Measurements from ENCODE around the gene GLB1L.

The GLB1L gene

GRCh38 chr2:219253753-219254589 lies 8.7 kb upstream of the GLB1L start, which contains the start of gene TUBA4A:
TUBA4A (minus strand) TSS chr2:219253918; CDS start chr2:219253858, 60 bp downstream.
- peaks cover 7 to 15% of the 10 kb centered on the region in 2 donors for H3K36me3 ChIP-seq (ENCODE audit: control insufficient read depth in 1 of 2, insufficient read depth in 2 of 2, low read length in 2 of 2)
- peak within 1 kb of the TSS; percentile 70 for H3K27ac ChIP-seq (ENCODE audit: low read depth, low read length)

GRCh38 chr2:219252900-219253752 lies 7.9 kb upstream of the GLB1L start, which contains the start of gene TUBA4B:
TUBA4B (plus strand) TSS chr2:219253243; CDS start chr2:219253408, 165 bp downstream.
- Histone ChIP-seq H3K27ac (ENCODE audit: low read depth, low read length) (peak within 1 kb of the TSS; percentile 70), H3K4me1 (ENCODE audit: control insufficient read depth in 1 of 2, insufficient read depth in 2 of 2, low read length in 2 of 2) (peaks cover 47 to 57% of the 10 kb centered on the region in 2 donors)

More at GRCh38 chr2:219253753-219254589, 8.7 kb upstream of the GLB1L start, which contains the start of gene TUBA4A:
- Histone ChIP-seq H3K9me3 (ENCODE audit: control insufficient read depth in 1 of 2, low read length in 2 of 2) (no peaks in the 10 kb centered on the region), H3K27me3 (ENCODE audit: control insufficient read depth in 1 of 2, insufficient read depth in 2 of 2, low read length in 2 of 2) (peaks cover 0 to 3% of the 10 kb centered on the region in 2 donors), H3K4me3 (ENCODE audit: low read depth in 1 of 2, low read length in 2 of 2) (peak within 1 kb of the TSS; percentile 82 to 87), H3K9ac (ENCODE audit: low read depth in 1 of 2, low read length in 2 of 2) (peak within 1 kb of the TSS; percentile 74 to 89), H3K4me1 (ENCODE audit: control insufficient read depth in 1 of 2, insufficient read depth in 2 of 2, low read length in 2 of 2) (peaks cover 38 to 48% of the 10 kb centered on the region in 2 donors)

GRCh38 chr2:219252570-219252899 lies 7.3 kb upstream of the GLB1L start:
- Histone ChIP-seq H3K27me3 (ENCODE audit: control insufficient read depth in 1 of 2, insufficient read depth in 2 of 2, low read length in 2 of 2) (peaks cover 0 to 3% of the 10 kb centered on the region in 2 donors), H3K4me1 (ENCODE audit: control insufficient read depth in 1 of 2, insufficient read depth in 2 of 2, low read length in 2 of 2) (peaks cover 53 to 62% of the 10 kb centered on the region in 2 donors), H3K9ac (ENCODE audit: low read depth in 1 of 2, low read length in 2 of 2) (peak overlapping the region; percentile 74 to 89), H3K9me3 (ENCODE audit: control insufficient read depth in 1 of 2, low read length in 2 of 2) (no peaks in the 10 kb centered on the region), H3K27ac (ENCODE audit: low read depth, low read length) (peak overlapping the region; percentile 70), H3K4me3 (ENCODE audit: low read depth in 1 of 2, low read length in 2 of 2) (peak overlapping the region; percentile 82 to 87), H3K36me3 (ENCODE audit: control insufficient read depth in 1 of 2, insufficient read depth in 2 of 2, low read length in 2 of 2) (peaks cover 10 to 23% of the 10 kb centered on the region in 2 donors)

More at GRCh38 chr2:219252900-219253752, 7.9 kb upstream of the GLB1L start, which contains the start of gene TUBA4B:
- peak within 1 kb of the TSS; percentile 82 to 87 for H3K4me3 ChIP-seq (ENCODE audit: low read depth in 1 of 2, low read length in 2 of 2)
- peak within 1 kb of the TSS; percentile 74 to 89 for H3K9ac ChIP-seq (ENCODE audit: low read depth in 1 of 2, low read length in 2 of 2)
- H3K36me3 ChIP-seq (ENCODE audit: control insufficient read depth in 1 of 2, insufficient read depth in 2 of 2, low read length in 2 of 2), result peaks cover 7 to 17% of the 10 kb centered on the region in 2 donors
- H3K27me3 ChIP-seq (ENCODE audit: control insufficient read depth in 1 of 2, insufficient read depth in 2 of 2, low read length in 2 of 2), result peaks cover 0 to 3% of the 10 kb centered on the region in 2 donors
- no peaks in the 10 kb centered on the region for H3K9me3 ChIP-seq (ENCODE audit: control insufficient read depth in 1 of 2, low read length in 2 of 2)

GRCh38 chr2:219252084-219252483 lies 6.8 kb upstream of the GLB1L start:
- Histone ChIP-seq H3K36me3 (ENCODE audit: control insufficient read depth in 1 of 2, insufficient read depth in 2 of 2, low read length in 2 of 2) (peaks cover 14 to 27% of the 10 kb centered on the region in 2 donors), H3K4me3 (ENCODE audit: low read depth in 1 of 2, low read length in 2 of 2) (peak overlapping the region; percentile 82 to 87), H3K27ac (ENCODE audit: low read depth, low read length) (no peak overlapping the region), H3K27me3 (ENCODE audit: control insufficient read depth in 1 of 2, insufficient read depth in 2 of 2, low read length in 2 of 2) (peaks cover 0 to 3% of the 10 kb centered on the region in 2 donors), H3K9ac (ENCODE audit: low read depth in 1 of 2, low read length in 2 of 2) (peak overlapping the region; percentile 74 to 89), H3K9me3 (ENCODE audit: control insufficient read depth in 1 of 2, low read length in 2 of 2) (no peaks in the 10 kb centered on the region), H3K4me1 (ENCODE audit: control insufficient read depth in 1 of 2, insufficient read depth in 2 of 2, low read length in 2 of 2) (peaks cover 57 to 66% of the 10 kb centered on the region in 2 donors)

GRCh38 chr2:219251656-219252055 lies 6.4 kb upstream of the GLB1L start:
- peaks cover 14 to 30% of the 10 kb centered on the region in 2 donors for H3K36me3 ChIP-seq (ENCODE audit: control insufficient read depth in 1 of 2, insufficient read depth in 2 of 2, low read length in 2 of 2)
- H3K9me3 ChIP-seq (ENCODE audit: control insufficient read depth in 1 of 2, low read length in 2 of 2), result no peaks in the 10 kb centered on the region
- peak overlapping the region; percentile 74 to 89 for H3K9ac ChIP-seq (ENCODE audit: low read depth in 1 of 2, low read length in 2 of 2)
- H3K4me1 ChIP-seq (ENCODE audit: control insufficient read depth in 1 of 2, insufficient read depth in 2 of 2, low read length in 2 of 2), result peaks cover 61 to 71% of the 10 kb centered on the region in 2 donors
- H3K27me3 ChIP-seq (ENCODE audit: control insufficient read depth in 1 of 2, insufficient read depth in 2 of 2, low read length in 2 of 2), result peaks cover 0 to 3% of the 10 kb centered on the region in 2 donors
- H3K4me3 ChIP-seq (ENCODE audit: low read depth in 1 of 2, low read length in 2 of 2), result peak overlapping the region; percentile 82 to 87
- H3K27ac ChIP-seq (ENCODE audit: low read depth, low read length), result no peak overlapping the region

GRCh38 chr2:219250049-219250781 lies 5.0 kb upstream of the GLB1L start:
- Histone ChIP-seq H3K27me3 (ENCODE audit: control insufficient read depth in 1 of 2, insufficient read depth in 2 of 2, low read length in 2 of 2) (no peaks in the 10 kb centered on the region), H3K4me1 (ENCODE audit: control insufficient read depth in 1 of 2, insufficient read depth in 2 of 2, low read length in 2 of 2) (peaks cover 71 to 82% of the 10 kb centered on the region in 2 donors), H3K9ac (ENCODE audit: low read depth in 1 of 2, low read length in 2 of 2) (peak overlapping the region; percentile 18 to 78), H3K9me3 (ENCODE audit: control insufficient read depth in 1 of 2, low read length in 2 of 2) (no peaks in the 10 kb centered on the region), H3K36me3 (ENCODE audit: control insufficient read depth in 1 of 2, insufficient read depth in 2 of 2, low read length in 2 of 2) (peaks cover 14 to 30% of the 10 kb centered on the region in 2 donors), H3K27ac (ENCODE audit: low read depth, low read length) (peak overlapping the region; percentile 92), H3K4me3 (ENCODE audit: low read depth in 1 of 2, low read length in 2 of 2) (peak overlapping the region; percentile 43 to 54)

GRCh38 chr2:219249203-219249980 lies 4.1 kb upstream of the GLB1L start:
- peak overlapping the region; percentile 92 for H3K27ac ChIP-seq (ENCODE audit: low read depth, low read length)
- H3K4me3 ChIP-seq (ENCODE audit: low read depth in 1 of 2, low read length in 2 of 2), result peak overlapping the region; percentile 43 to 54
- no peaks in the 10 kb centered on the region for H3K9me3 ChIP-seq (ENCODE audit: control insufficient read depth in 1 of 2, low read length in 2 of 2)
- H3K27me3 ChIP-seq (ENCODE audit: control insufficient read depth in 1 of 2, insufficient read depth in 2 of 2, low read length in 2 of 2), result no peaks in the 10 kb centered on the region
- peaks cover 14 to 30% of the 10 kb centered on the region in 2 donors for H3K36me3 ChIP-seq (ENCODE audit: control insufficient read depth in 1 of 2, insufficient read depth in 2 of 2, low read length in 2 of 2)
- peak overlapping the region; percentile 18 to 78 for H3K9ac ChIP-seq (ENCODE audit: low read depth in 1 of 2, low read length in 2 of 2)
- peaks cover 77 to 85% of the 10 kb centered on the region in 2 donors for H3K4me1 ChIP-seq (ENCODE audit: control insufficient read depth in 1 of 2, insufficient read depth in 2 of 2, low read length in 2 of 2)

GRCh38 chr2:219248845-219249202 lies 3.6 kb upstream of the GLB1L start:
- H3K36me3 ChIP-seq (ENCODE audit: control insufficient read depth in 1 of 2, insufficient read depth in 2 of 2, low read length in 2 of 2), result peaks cover 14 to 30% of the 10 kb centered on the region in 2 donors
- H3K27me3 ChIP-seq (ENCODE audit: control insufficient read depth in 1 of 2, insufficient read depth in 2 of 2, low read length in 2 of 2), result no peaks in the 10 kb centered on the region
- peaks cover 77 to 90% of the 10 kb centered on the region in 2 donors for H3K4me1 ChIP-seq (ENCODE audit: control insufficient read depth in 1 of 2, insufficient read depth in 2 of 2, low read length in 2 of 2)
- no peaks in the 10 kb centered on the region for H3K9me3 ChIP-seq (ENCODE audit: control insufficient read depth in 1 of 2, low read length in 2 of 2)
- H3K9ac ChIP-seq (ENCODE audit: low read depth in 1 of 2, low read length in 2 of 2), result peak overlapping the region; percentile 18 to 78
- peak overlapping the region; percentile 43 to 54 for H3K4me3 ChIP-seq (ENCODE audit: low read depth in 1 of 2, low read length in 2 of 2)
- H3K27ac ChIP-seq (ENCODE audit: low read depth, low read length), result peak overlapping the region; percentile 92
